Stimulated activated CD8-positive, alpha-beta memory T cell treated with anti-CD3 and anti-CD28 coated beads, Interleukin-12 subunit alpha, Interleukin-12 subunit beta, amount 100 ng/mL, for 4 hours (primary cell): ENCODE measurements around the gene CCDC28A.
"Not testable (repeated sequence)": the region's sequence is repeated elsewhere in the genome, so short reads cannot be mapped to it uniquely, and the experiment has no call there.

Experiments used
- DNase-seq: peaks from one replicate; pipeline ENCODE4 v3.0.0-alpha.2; 2020; ENCODE audit warnings: low read depth

CCDC28A gene

GRCh38 chr6:138773177-138774091 lies at the start of gene CCDC28A:
Gene CCDC28A (plus strand): TSS chr6:138773769. CDS start chr6:138776121, 2,352 bp downstream.
- peak; percentile 85 for DNase-seq

- no peak for DNase-seq
These were observed 49.6 kb upstream of the CCDC28A start for GRCh38 chr6:138724015-138724414.

- DNase-seq, result no peak
These were observed 47.4 kb upstream of the CCDC28A start for GRCh38 chr6:138726066-138726756.

- DNase-seq, result no peak
These were observed 46.8 kb upstream of the CCDC28A start for GRCh38 chr6:138726757-138727097.

GRCh38 chr6:138727182-138727581 lies 46.4 kb upstream of the CCDC28A start:
- no peak for DNase-seq

- DNase-seq, result no peak
These were observed 44.9 kb upstream of the CCDC28A start for GRCh38 chr6:138728662-138729061.

- DNase-seq, result not testable (repeated sequence)
These were observed 43.5 kb upstream of the CCDC28A start for GRCh38 chr6:138730037-138730436.

GRCh38 chr6:138734585-138734984 lies 39.0 kb upstream of the CCDC28A start:
- no peak for DNase-seq

- DNase-seq, result no peak
These were observed 36.9 kb upstream of the CCDC28A start for GRCh38 chr6:138736640-138737039.

GRCh38 chr6:138752017-138752416 lies 21.6 kb upstream of the CCDC28A start:
- no peak for DNase-seq

- DNase-seq, result no peak
These were observed 16.4 kb upstream of the CCDC28A start for GRCh38 chr6:138757136-138757535.

GRCh38 chr6:138765896-138766655 lies 7.5 kb upstream of the CCDC28A start:
- no peak for DNase-seq

GRCh38 chr6:138769102-138769676 lies 4.4 kb upstream of the CCDC28A start:
- DNase-seq, result no peak

GRCh38 chr6:138772596-138773176 lies 883 bp upstream of the CCDC28A start:
- DNase-seq, result no peak

GRCh38 chr6:138774370-138774769 lies 801 bp downstream of the CCDC28A start:
- DNase-seq, result no peak

- DNase-seq, result no peak
These were observed 3.1 kb downstream of the CCDC28A start for GRCh38 chr6:138776659-138777058.

GRCh38 chr6:138778331-138778730 lies 4.8 kb downstream of the CCDC28A start:
- DNase-seq, result no peak

GRCh38 chr6:138782243-138782642 lies 8.7 kb downstream of the CCDC28A start:
- DNase-seq, result no peak

GRCh38 chr6:138785079-138785478 lies 11.5 kb downstream of the CCDC28A start:
- DNase-seq, result no peak

GRCh38 chr6:138785980-138786379 lies 12.4 kb downstream of the CCDC28A start:
- DNase-seq, result no peak

- no peak for DNase-seq
These were observed 13.6 kb downstream of the CCDC28A start for GRCh38 chr6:138787138-138787537.
